OCI-LY3 (cell line): ENCODE results near the gene C19orf73.

Experiments used
- H2AFZ ChIP-seq: fragments of 200-600, 300-600 bp; shearing (Covaris generic); 2 replicates; pipeline ENCODE4 v1.6.0; 2014; ENCODE audit warnings: antibody characterized with exemption, low read depth, low read length
- H3K27ac ChIP-seq: fragments of 200-600, 300-600 bp; sonication (generic); 2 replicates; pipeline ENCODE4 v1.5.1; 2014; ENCODE audit warnings: mild to moderate bottlenecking, low read length, moderate library complexity, mixed read lengths
- H3K27me3 ChIP-seq: fragments of 200-600, 300-600 bp; sonication (generic); 2 replicates; pipeline ENCODE4 v1.6.1; 2014; ENCODE audit warnings: low read depth, low read length, mixed read lengths
- H3K36me3 ChIP-seq: fragments of 200-600, 300-600 bp; sonication (generic); replicated peaks from 2 replicates; pipeline ENCODE3; 2014; ENCODE audit warnings: low read depth, low read length, mixed read lengths
- H3K4me1 ChIP-seq: fragments of 300-600, 200-600 bp; sonication (generic); 2 replicates; pipeline ENCODE4 v1.6.1; 2014; ENCODE audit warnings: low read length, mixed read lengths
- H3K4me2 ChIP-seq: fragments of 200-600, 300-600 bp; sonication (generic); 2 replicates; pipeline ENCODE4 v1.6.1; 2014; ENCODE audit warnings: low read length, mixed read lengths
- H3K4me3 ChIP-seq: fragments of 300-600, 200-600 bp; sonication (generic); 2 replicates; pipeline ENCODE4 v1.5.1; 2014; ENCODE audit warnings: antibody characterized with exemption, mild to moderate bottlenecking, low read length, moderate library complexity
- H3K79me2 ChIP-seq: fragments of 300-600, 200-600 bp; shearing (Covaris generic); 2 replicates; pipeline ENCODE4 v1.6.1; 2014; ENCODE audit warnings: mild to moderate bottlenecking, low read length, mixed read lengths
- H3K9ac ChIP-seq: fragments of 300-600, 200-600 bp; shearing (Covaris generic); 2 replicates; pipeline ENCODE4 v1.6.0; 2014; ENCODE audit warnings: mild to moderate bottlenecking, low read length, moderate library complexity
- H3K9me3 ChIP-seq: fragments of 200-600, 300-600 bp; shearing (Covaris generic); 2 replicates; pipeline ENCODE4 v1.6.1; 2014; ENCODE audit warnings: low read length, mixed read lengths; ENCODE audit not compliant: insufficient read depth
- H4K20me1 ChIP-seq: fragments of 200-600, 300-600 bp; sonication (generic); 2 replicates; pipeline ENCODE4 v1.6.1; 2016; ENCODE audit warnings: low read length, mixed read lengths; ENCODE audit not compliant: insufficient read depth
- CTCF ChIP-seq: fragments of 200-600, 300-600 bp; sonication (generic); IDR thresholded peaks from 2 replicates; pipeline ENCODE4 v1.5.1; 2014; ENCODE audit warnings: antibody characterized with exemption, low read length, low read depth
- EZH2phosphoT487 ChIP-seq: fragments of 200-600 bp; shearing (Covaris generic); IDR thresholded peaks from 2 replicates; pipeline ENCODE4 v1.6.1; 2018; ENCODE audit warnings: antibody characterized with exemption, mixed run types, low read depth

The C19orf73 gene

GRCh38 chr19:49106648-49107135 lies 12.3 kb downstream of the C19orf73 start:
- Histone ChIP-seq H3K9ac (no peak overlapping the region), H3K4me2 (no peak overlapping the region), H3K79me2 (no peaks in the 10 kb centered on the region), H3K4me3 (no peak overlapping the region), H4K20me1 (peaks cover 36% of the 10 kb centered on the region), H3K9me3 (no peaks in the 10 kb centered on the region), H3K27me3 (no peaks in the 10 kb centered on the region), H3K4me1 (no peaks in the 10 kb centered on the region), H3K27ac (no peak overlapping the region), H3K36me3 (peaks cover 74% of the 10 kb centered on the region), H2AFZ (no peak overlapping the region)
- TF ChIP-seq EZH2phosphoT487 (no peak), CTCF (peak; percentile 92)

DNA sequence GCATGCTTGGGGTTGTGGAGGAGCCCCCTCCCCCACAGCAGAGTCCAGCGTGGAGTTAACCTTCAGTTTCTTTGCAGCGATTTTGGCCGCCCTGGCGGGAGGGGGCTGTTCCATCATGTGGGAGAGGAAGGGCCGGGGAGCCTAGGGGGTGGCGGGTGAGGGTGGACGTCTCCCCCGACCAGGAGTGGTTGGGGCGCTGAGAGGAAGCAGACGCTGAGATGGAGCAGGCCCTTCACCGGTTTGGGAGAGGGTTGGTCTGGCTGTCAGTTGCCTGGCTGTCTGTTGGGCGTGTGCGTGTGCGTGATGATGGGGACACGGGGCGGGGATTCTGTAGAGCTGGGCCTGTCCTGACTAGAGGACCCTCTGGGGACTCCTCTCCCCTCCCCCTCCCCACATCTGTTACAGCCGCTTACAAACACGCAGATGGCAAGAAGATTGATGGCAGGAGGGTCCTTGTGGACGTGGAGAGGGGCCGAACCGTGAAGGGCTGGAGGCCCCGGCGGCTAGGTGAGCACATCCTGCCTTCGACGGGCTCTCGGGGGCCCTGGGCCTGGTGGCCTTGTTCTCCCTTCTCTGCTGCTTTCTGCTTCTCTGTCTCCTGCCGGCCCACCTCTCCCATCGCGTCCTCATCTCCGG lies 14.6 kb downstream of the C19orf73 start:
- Histone ChIP-seq H4K20me1 (peaks cover 36% of the 10 kb centered on the region), H3K79me2 (peaks cover 12% of the 10 kb centered on the region; the same call in 1 of the 2 replicates), H3K4me3 (no peak overlapping the region), H3K36me3 (peaks cover 86% of the 10 kb centered on the region), H3K9ac (no peak overlapping the region), H3K4me2 (no peak overlapping the region), H3K9me3 (no peaks in the 10 kb centered on the region), H3K27ac (no peak overlapping the region), H2AFZ (no peak overlapping the region), H3K4me1 (no peaks in the 10 kb centered on the region), H3K27me3 (no peaks in the 10 kb centered on the region)
- TF ChIP-seq CTCF (no peak), EZH2phosphoT487 (no peak)

DNA sequence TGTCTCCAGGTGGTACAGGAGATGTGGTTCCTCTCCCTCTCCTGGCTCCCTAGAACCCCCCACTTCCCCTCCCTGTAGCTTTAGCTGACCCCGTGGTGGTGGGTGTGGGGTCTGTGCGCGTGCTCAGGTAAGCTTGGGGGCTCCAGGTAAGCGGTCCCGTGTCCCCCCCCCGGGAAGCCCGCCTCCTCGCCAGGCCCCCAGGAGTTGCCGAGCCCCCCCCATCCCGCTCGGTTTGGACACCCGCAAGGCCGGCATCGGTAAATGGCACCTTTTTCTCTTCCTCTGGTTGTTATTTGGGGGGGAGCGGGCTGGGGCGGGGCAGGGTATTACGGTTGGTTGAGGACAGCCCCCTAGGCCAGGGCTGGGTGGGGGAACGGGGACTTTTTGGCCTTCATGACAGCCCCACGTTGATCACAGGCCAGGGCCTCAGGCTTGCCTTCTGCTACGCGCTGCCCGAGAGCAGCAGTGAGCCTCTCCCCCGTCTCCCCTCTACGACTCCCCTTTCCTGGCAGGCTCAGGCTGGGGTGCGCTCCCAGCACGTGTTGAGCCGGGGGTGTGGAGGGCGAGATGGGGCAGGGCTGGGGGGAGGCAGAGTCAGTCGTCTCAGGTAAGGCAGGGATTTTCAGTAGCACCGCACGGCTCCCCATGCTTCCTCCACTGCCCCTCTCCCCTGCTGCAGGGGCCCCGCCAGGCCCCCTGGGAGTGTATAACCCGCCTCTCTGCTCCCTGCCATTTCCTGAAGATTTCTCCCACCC lies 15.4 kb downstream of the C19orf73 start:
- H3K27me3 ChIP-seq, result no peaks in the 10 kb centered on the region
- H4K20me1 ChIP-seq, result peaks cover 40% of the 10 kb centered on the region
- TF ChIP-seq EZH2phosphoT487, result no peak
- no peak for TF ChIP-seq CTCF
- no peak overlapping the region for H3K4me2 ChIP-seq
- peaks cover 85% of the 10 kb centered on the region for H3K36me3 ChIP-seq
- H2AFZ ChIP-seq, result no peak overlapping the region
- peaks cover 17% of the 10 kb centered on the region for H3K79me2 ChIP-seq
- no peaks in the 10 kb centered on the region for H3K4me1 ChIP-seq
- no peak overlapping the region for H3K27ac ChIP-seq
- no peaks in the 10 kb centered on the region for H3K9me3 ChIP-seq
- no peak overlapping the region for H3K9ac ChIP-seq
- H3K4me3 ChIP-seq, result no peak overlapping the region

DNA sequence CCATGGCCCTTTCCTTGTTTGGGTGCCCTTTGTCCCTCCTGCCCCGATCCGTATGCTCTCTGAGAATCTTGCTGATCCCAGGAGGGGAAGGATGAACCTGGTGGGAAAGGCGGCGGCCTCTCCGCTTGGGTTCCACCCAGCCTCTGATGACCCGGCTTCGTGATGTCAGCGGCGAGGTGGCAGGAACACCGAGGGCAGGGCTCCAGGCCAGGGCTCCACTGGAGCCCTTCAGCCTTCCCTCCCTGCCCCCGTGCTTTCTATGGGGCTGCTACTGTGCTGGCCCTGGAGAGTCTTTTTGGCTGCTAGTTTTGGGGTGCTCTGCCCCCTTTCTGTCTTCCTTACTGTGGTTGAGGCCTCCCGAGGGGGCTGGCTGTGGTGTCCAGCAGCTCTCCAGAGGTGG lies 16.6 kb downstream of the C19orf73 start:
- no peak overlapping the region for H3K9ac ChIP-seq
- TF ChIP-seq EZH2phosphoT487 (no peak), CTCF (no peak)
- H3K4me3 ChIP-seq, result no peak overlapping the region
- H3K9me3 ChIP-seq, result no peaks in the 10 kb centered on the region
- no peaks in the 10 kb centered on the region for H3K27me3 ChIP-seq
- no peaks in the 10 kb centered on the region for H3K4me1 ChIP-seq
- H3K79me2 ChIP-seq, result peaks cover 29% of the 10 kb centered on the region
- H3K27ac ChIP-seq, result no peak overlapping the region
- peaks cover 84% of the 10 kb centered on the region for H3K36me3 ChIP-seq
- H2AFZ ChIP-seq, result no peak overlapping the region
- no peak overlapping the region for H3K4me2 ChIP-seq
- peaks cover 44% of the 10 kb centered on the region for H4K20me1 ChIP-seq
